AG09319 (cell line): ENCODE results near the gene SCN8A.

Experiments
- DNase-seq: peaks from one replicate; pipeline ENCODE4 v3.0.0-alpha.2; 2010; ENCODE audit warnings: low read depth; ENCODE audit errors: extremely low read depth
- TF ChIP-seq, protein P1 (sequence below): IDR thresholded peaks from 2 replicates; pipeline ENCODE4 v1.5.1; 2011; ENCODE audit warnings: low read depth, mild to moderate bottlenecking, inconsistent platforms, low read length, moderate library complexity

The SCN8A gene

DNA sequence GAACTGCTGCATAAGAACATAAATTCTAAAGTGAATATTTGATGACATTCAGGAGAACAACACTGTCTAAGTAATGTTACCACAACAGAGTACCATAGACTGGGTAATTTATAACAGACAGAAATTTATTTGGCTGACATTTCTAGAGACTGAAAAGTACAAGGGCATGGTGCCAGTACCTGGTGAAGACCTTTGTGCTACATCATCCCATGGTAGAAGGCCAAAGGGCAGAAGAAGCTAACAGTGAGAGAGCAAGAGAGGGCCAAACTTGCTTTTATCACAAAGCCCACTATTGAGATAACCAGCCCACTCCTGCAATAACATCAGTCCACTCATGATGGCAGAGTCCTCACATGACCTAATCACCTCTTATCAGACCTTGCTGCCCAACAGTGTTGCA, 168.7 kb downstream of the SCN8A start:
- no peak for DNase-seq
- TF ChIP-seq, protein P1, sequence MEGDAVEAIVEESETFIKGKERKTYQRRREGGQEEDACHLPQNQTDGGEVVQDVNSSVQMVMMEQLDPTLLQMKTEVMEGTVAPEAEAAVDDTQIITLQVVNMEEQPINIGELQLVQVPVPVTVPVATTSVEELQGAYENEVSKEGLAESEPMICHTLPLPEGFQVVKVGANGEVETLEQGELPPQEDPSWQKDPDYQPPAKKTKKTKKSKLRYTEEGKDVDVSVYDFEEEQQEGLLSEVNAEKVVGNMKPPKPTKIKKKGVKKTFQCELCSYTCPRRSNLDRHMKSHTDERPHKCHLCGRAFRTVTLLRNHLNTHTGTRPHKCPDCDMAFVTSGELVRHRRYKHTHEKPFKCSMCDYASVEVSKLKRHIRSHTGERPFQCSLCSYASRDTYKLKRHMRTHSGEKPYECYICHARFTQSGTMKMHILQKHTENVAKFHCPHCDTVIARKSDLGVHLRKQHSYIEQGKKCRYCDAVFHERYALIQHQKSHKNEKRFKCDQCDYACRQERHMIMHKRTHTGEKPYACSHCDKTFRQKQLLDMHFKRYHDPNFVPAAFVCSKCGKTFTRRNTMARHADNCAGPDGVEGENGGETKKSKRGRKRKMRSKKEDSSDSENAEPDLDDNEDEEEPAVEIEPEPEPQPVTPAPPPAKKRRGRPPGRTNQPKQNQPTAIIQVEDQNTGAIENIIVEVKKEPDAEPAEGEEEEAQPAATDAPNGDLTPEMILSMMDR, result no peak

GRCh38 chr12:51760231-51760630, 169.2 kb downstream of the SCN8A start:
- TF ChIP-seq, protein P1, result no peak
- DNase-seq, result no peak

DNA sequence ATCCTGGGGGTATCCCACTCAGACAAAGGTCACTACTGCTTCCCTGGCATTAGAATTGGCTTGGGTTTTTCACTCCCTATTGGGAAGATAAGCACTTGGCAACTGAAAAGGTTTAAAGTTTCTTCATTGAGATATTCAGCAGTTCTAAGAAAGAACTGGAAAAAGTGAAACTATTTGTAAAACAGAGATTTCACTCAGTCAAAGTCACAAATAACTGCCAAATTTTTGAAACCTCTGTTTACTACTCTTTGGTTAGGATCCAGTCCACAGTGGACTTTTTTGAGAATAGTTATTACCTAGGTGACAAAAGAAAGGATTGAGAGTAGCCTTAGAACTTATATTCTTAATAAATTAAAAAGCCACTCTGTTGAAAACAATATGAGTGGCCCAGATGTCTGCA, 172.7 kb downstream of the SCN8A start:
- TF ChIP-seq, protein P1, result no peak
- DNase-seq, result no peak

GRCh38 chr12:51766067-51766676, 175.1 kb downstream of the SCN8A start:
- DNase-seq, result no peak
- TF ChIP-seq, protein P1, result no peak

DNA sequence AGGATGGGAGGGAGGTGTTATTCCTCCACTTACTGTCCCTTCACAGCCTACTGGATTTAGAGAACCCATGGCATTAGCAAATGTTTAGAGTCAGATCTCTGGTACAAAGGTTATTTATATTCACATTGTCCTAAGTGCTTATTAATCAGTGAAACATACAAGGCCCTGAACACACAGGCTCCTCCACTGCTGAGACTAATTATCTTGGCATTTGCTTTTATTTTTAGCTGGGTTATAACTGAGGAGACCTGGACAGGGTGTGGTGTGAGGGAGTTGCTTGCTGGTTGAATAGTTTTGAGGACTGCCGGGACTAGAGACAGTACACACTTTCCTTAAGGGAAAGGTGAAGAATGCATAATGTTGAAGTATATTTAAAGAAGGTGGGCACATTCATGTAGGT, 180.0 kb downstream of the SCN8A start:
- TF ChIP-seq, protein P1, result no peak
- DNase-seq, result no peak

- TF ChIP-seq, protein P1, result no peak
- peak; percentile 57 for DNase-seq
Measured at GRCh38 chr12:51773145-51773869, 182.3 kb downstream of the SCN8A start.

DNA sequence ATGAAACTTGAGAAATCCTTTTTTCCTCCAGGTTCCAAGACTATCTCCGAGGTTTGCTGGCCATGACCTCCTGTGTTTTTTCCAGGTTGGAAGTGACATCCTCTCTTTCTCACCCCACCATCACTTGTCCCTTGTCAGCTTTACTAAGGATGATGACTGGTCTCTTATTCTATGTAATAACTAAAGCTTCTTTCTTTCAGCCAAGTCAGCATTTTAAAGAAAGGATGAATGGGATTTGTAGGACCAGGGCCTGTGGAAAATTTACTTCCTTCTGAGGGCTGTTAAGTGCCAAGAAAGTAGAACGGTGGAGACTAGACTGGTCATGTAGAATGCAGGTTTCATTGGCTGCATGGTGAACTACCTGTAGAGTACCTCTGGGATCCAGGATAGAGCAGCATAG, 183.9 kb downstream of the SCN8A start:
- no peak for DNase-seq
- TF ChIP-seq, protein P1, result no peak
